Subcutaneous adipose tissue (tissue), 4 donors: ENCODE measurements around the gene RAPGEF2. TPM values are rescaled to one million over a fixed set of nuclear protein-coding genes. Genes with fewer than 3 reads are reported as not detected.

ENCODE experiments used
- total RNA-seq, 4 donors: library from RNA; depleted of rRNA; stranded (reverse); fragments of >200 nt; gene quantifications; one replicate each; pipeline ENCODE4 v1.1.0, GENCODE V29; 2016
- TF ChIP-seq, protein P1 (sequence below): fragments of 450-650 bp; IDR thresholded peaks from one replicate; pipeline ENCODE4 v1.5.1; 2016; ENCODE audit warnings: low read depth, mild to moderate bottlenecking, control low read depth, antibody characterized with exemption, moderate library complexity

RAPGEF2 gene
- total RNA-seq, 4 donors from 2014 or later = 41.2 to 71.8 (median 52.5) TPM

DNA sequence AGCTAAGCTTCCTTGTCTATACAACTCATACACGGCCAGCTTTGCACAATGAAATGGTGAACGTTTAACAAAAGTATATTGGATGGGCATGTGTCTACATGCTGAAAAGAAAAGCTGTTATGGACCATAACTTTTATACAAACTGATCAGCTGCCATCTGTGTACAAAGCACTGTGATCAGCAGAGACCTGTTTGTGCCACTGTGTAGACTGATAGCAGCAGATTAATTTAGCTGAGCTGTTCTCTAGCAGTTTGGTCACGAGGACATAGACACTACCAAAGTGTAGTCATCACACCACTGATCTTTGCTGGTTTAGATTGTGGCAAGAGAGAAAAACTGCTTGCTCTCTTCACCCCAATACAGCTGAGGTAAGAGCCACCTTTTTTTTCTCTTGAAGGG is 124.5 kb downstream of the RAPGEF2 start:
- TF ChIP-seq, protein P1, sequence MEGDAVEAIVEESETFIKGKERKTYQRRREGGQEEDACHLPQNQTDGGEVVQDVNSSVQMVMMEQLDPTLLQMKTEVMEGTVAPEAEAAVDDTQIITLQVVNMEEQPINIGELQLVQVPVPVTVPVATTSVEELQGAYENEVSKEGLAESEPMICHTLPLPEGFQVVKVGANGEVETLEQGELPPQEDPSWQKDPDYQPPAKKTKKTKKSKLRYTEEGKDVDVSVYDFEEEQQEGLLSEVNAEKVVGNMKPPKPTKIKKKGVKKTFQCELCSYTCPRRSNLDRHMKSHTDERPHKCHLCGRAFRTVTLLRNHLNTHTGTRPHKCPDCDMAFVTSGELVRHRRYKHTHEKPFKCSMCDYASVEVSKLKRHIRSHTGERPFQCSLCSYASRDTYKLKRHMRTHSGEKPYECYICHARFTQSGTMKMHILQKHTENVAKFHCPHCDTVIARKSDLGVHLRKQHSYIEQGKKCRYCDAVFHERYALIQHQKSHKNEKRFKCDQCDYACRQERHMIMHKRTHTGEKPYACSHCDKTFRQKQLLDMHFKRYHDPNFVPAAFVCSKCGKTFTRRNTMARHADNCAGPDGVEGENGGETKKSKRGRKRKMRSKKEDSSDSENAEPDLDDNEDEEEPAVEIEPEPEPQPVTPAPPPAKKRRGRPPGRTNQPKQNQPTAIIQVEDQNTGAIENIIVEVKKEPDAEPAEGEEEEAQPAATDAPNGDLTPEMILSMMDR = no peak

DNA sequence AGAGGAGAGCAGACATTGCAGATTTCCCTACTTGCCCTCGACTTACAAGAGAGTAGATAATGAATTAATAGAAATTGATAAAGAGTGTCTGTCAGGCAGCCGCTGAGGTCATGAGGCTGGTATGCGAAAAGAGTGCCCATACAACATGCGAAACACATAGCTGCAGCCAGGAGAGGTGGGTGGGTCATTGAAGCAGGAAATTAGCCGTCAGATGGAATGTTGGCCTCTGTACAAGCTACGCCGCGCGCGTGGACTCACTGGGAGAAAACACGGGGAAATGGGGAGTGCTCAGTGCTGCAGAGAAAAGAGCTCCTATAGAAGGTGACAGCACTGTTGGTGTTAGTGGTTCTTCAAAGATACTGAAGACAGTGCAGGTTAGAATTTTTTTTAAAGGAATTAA is 125.1 kb downstream of the RAPGEF2 start:
- TF ChIP-seq, protein P1 = no peak

DNA sequence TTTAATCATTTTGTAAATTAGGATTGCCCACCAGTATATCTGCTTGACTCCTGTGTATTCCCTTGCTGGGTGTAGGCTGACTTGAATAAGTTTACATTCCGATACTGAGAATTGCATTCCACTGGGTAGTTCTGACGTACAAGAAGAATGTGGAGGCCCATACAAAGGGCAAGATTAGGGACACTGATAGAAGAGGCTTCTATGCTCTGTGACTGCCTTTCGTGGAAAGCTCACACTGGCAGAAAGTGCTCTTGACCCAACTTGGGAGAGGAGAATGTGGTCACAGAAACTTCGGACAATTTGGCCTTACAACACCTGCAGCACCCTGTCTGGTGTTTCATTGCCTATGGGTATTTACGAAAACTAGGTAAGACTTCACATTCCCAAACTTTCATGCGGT is 126.3 kb downstream of the RAPGEF2 start:
- TF ChIP-seq, protein P1 = no peak

DNA sequence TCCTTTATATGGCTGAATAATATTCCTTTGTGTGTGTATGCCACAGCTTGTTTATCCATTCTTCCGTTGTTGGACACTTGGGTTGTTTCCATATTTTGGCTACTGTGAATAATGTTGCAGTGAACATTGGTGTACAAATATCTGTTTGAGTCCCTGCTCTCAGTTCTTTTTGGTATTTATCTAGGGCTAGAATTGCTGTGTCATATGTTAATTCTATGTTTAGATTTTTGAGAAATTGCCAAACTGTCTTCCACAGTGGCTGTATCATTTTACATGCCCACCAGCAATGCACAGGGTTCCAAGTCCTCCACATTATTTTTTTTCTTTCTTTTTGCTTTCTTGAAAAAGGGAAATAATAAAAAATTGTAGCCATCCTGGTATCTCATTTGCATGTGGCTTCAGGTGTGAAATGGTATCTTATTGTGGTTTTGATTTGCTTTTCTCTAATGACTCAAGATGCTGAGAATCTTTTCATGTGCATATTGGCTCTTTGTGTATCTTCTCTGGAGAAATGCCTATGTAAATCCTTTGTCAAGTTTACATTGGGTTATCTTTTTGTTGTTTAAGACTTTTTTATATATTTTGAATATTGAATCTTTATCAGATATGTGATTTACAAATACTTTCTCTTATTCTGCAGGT is 129.7 kb downstream of the RAPGEF2 start:
- TF ChIP-seq, protein P1 = no peak

DNA sequence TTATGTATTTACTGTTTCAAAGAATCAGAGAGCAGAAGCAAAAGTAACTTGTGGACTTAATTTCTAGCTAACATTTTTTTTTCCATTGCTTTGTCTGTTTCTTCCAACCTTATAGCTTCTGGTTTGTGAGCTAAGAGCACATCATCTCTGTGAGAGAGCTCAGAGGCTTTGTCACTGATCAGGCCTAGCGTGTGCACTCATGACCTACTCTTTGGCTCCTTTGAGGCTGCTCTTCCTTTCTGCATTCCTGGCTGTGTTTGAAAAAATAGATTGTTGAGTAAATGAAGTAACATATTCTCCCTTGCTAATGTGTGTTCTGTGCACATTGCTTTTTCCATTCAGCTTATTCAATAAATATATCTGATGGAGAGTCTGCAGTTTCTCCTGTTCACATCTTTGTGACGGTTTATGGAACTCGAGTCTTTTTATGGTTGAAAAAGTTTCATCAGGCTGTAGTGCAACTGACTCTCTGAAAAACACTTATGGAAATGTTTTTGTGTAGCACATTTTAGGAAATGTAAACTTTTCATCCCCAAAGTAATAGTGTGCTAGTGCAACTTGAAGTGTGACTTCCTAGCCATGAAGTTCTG is 133.0 kb downstream of the RAPGEF2 start:
- TF ChIP-seq, protein P1 = no peak

DNA sequence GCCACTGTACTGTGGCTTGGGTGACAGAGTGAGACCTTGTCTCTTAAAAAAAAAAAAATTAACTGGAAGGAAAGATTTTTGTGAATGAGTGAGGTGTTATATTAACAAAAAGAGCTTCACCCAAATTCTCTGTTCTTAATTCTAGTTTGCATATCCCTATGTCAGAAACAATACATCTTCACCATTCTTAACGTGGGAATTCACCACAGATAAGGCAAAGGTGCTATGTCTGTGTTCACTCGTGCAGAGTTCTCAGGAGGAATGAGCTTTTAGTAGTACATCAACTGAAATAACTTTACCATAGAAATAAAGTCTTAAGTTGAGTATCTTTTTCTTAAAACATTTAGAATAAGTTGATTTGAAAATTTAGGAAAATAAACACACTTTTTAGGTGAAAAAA is 135.1 kb downstream of the RAPGEF2 start:
- TF ChIP-seq, protein P1 = no peak

DNA sequence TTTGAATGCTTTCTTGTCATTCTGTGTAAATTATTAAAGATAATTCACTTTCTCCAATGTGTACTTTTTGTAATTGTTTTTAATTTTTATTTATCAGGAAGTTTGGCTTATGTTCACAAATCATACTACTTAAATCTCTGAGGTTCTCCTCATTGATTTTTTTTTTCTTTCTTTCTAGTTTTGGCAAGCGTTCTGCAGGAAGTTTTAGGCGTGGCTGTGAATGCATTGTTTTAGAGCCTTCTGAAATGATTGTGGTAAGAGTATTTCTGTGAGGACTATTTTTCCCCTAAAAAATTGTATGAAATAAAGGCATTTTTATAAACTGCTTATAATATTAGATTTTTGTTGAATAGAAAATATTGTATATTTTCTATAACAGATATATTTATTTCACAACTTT is 135.8 kb downstream of the RAPGEF2 start:
- TF ChIP-seq, protein P1 = no peak
